CD4-positive, alpha-beta T cell treated with Interleukin-17A for 4 hours (primary cell): Measurements from ENCODE around the gene DIS3L2.
"Not testable (repeated sequence)": the region's sequence is repeated elsewhere in the genome, so short reads cannot be mapped to it uniquely, and the experiment has no call there.

Experiments
- DNase-seq: peaks from one replicate; pipeline ENCODE4 v3.0.0-alpha.2; 2020; ENCODE audit warnings: mixed read lengths

The DIS3L2 gene

GRCh38 chr2:232340171-232340935 is 378.8 kb downstream of the DIS3L2 start:
- DNase-seq: no peak

DNA sequence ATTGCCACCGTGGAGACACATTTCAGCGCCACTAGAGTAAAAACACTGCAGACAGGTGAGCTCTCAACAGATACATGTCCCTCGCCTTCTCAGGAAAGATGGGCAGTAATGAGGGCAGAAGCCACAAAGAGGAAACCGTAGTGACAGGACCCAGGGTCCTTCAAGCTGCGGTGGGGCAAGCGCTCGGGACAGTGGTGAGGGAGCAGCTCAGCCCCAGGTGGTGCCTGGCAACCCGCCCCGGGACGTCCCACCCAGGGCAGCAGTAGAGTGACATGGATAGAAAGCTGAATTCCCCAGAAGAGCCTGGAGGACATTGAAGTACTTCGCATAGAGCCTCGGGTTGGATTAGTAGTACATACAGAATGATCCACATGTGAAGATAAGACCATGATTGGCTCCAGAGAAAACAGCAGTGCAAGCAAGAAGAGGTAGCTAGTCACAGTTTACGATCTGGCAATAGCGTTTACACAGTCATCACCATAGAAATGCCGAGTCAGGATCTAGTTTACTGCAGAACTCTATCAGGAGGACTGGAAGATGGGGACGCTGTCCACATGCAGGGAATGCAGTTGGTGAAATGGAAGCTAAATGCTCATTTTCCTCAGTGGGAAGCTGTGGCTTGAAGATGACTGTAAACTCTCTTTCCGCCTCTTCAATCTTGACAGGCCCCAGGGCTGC is 379.7 kb downstream of the DIS3L2 start:
- DNase-seq: no peak

DNA sequence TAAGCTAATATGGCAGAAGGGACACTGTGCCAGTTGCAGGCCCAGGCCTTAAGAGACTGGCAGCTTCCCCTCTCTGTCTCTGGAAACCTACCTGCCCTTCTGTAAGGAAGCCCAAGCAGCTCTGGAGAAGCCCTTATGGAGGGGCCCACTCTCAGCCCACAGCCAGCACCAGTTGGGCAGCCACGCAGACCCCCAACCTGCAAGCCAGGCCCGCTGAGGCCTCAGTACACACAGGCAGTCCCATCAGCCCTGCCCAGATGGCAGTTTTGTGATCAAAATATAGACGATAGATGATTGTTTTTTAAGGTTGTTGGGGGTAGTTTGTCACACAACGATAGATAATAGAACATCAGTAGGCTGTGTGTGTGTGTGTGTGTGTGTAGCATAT is 380.2 kb downstream of the DIS3L2 start:
- no peak for DNase-seq

- DNase-seq: peak; percentile 1
These were observed 381.4 kb downstream of the DIS3L2 start for GRCh38 chr2:232342635-232343565.

DNA sequence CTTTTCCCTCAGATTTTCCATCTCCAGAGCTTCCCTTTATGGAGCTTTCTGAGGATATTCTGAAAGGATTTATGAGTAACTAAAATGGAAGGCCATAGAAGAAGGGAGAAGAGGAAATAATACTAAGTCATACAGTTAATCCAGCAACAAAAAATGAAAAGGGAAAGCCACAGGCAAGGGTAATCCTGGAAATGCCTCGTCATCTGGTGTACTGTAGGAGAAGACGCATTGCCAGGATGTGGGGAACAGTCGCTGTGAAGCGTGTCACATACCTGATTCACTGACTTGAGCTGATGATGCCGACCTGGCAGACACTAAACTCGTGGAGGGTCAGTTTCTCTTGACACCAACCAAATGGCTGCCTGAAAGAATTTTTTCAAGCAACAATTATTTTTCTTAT is 382.3 kb downstream of the DIS3L2 start:
- no peak for DNase-seq

DNA sequence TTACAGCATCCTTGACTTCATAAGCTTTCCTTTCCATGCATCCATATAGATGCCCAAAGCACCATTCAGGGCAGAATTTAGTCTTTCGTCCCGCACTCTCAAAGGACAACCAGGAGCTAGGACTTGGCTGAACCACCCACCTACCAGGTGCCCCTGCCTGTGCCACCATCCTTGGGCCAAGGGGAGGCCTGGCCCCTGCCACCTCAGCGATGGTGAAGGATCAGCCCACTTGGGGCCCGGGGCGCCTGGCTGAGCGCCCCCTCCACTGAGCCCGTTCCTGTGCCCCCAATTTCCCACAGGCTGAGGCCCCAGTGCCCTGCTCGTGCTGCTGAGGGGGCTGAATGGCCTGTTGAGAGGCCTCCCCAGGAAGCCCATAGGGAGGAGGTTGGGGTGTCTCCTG is 383.7 kb downstream of the DIS3L2 start:
- DNase-seq: no peak

- no peak for DNase-seq
These were observed 385.9 kb downstream of the DIS3L2 start for GRCh38 chr2:232347369-232347768.

- no peak for DNase-seq
These were observed 387.4 kb downstream of the DIS3L2 start for GRCh38 chr2:232348936-232349335.

GRCh38 chr2:232349546-232349945 is 388.0 kb downstream of the DIS3L2 start:
- no peak for DNase-seq

- DNase-seq: no peak
These were observed 388.6 kb downstream of the DIS3L2 start for GRCh38 chr2:232349946-232350635.

DNA sequence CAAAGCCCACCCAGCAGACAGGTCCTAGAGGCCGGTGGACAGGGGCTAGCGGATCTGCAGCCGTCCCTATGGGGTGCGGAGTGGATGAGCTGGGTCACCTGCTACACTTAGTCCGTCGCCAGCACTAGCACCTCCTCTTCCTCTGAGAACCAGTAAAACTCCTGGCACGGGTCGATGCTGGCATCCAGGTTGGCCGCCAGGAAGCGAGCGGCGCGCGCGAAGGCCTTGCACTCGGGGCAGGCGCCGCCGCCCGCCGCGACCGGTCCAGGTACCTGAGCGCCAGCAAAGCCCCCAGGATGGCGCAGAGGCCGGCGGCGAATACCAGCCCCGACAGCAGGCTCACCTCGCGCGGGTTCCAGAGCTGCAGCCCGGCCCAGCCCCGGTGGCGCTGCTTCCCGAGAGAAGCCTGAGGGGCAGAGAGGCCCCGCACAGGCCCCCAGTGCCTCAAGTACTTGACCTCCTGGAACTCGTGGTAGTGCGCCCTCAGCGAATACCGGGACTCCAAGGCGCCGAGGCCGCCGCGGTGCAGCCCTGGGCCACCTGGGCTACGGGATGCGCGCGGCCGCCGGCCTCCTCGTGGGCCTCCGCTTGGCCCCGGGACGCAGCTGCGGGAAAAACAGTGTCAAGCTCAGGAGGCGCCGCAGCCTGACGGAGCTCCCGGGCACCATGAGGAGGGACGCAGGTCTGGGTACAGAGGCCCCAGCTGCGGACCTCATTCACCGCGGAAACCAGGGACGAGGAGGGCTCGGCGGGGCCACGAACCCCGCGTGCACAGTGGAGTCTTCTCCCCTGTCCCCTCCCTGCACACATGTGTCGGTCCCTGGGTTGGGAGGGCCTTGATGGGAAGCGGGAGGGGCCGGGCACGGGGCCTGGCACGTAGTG is 389.5 kb downstream of the DIS3L2 start:
- DNase-seq: peak; percentile 20

DNA sequence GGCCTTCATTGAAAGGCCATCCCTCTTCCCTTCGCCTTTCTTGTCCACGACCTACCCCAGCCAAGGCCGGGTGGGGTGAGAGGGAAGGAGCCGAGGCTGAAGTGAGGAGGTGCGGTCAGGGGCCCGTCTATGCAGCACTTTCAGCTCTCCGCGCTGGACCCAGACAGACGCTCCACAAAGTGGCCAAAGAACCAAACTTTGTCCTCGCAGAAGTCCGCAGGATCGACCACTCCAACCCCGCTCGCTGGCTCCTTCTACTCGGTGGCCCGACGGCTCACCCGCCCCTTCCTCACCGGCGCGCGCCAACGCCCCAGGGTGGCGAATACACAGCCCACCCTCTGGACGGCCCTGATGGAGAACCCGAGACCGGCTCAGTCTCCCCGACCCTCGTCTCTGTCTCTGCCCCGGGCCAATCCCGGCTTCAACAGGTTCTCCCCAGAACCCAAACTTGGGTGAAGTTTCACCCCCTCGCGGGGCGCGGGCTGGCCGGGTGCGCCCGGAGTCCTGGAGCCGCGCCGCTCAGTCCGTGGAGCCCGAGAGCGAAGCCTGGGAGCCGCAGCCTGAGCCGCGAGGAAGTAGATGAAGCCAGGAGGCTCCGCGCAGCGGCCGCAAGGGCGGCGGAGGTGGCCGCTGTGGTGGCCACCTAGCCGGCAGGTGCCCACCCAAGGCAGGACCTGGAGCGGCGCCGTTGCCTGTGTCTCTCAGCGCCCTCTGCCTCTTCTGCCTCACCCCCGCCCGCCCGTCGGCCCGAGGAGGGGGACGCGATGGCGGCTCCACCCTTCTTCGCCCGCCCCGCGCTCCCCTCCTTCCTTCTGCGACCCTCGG is 390.4 kb downstream of the DIS3L2 start:
- DNase-seq: no peak

- DNase-seq: no peak
These were observed 391.1 kb downstream of the DIS3L2 start for GRCh38 chr2:232352511-232353091.

DNA sequence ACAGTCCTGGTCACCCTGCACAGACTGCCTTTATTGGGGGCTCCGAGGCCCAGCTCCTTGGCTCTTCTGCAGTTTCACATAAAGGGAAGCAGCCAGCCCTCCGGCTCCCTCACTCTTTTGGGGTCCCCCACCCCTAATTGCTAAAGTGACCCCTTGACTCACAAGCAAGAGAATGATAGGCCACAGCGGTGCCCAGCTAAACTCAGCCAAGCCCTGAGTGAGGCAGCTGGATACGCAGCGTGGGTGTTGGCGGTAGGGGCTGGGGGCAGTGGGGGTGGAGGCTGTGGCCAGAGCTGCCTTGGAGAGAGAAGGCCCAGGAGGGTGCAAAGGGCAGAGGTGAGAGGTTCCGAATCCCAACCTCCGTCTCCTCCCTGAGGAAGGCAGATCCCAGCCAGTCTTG is 391.6 kb downstream of the DIS3L2 start:
- DNase-seq: no peak

- DNase-seq: no peak
These were observed 392.1 kb downstream of the DIS3L2 start for GRCh38 chr2:232353660-232354059.

DNA sequence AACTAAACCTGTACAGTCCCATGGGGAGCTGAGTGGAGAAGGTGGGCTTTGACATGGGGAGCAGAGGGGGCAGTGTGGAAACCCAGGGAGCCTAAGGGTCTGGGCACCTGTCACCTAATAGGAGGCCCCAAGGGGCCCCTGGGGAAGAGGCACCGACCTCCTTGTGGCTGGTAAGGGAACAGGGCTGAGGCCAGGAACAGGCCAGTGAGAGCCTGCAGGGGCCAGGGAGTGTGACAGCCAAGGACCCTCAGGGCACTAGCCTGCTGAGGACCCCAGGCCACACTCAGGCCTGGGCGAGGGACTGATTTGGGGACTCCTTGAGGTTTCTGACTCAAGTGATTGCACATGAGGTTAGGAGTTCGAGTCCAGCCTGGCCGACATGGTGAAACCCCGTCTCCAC is 392.6 kb downstream of the DIS3L2 start:
- no peak for DNase-seq

DNA sequence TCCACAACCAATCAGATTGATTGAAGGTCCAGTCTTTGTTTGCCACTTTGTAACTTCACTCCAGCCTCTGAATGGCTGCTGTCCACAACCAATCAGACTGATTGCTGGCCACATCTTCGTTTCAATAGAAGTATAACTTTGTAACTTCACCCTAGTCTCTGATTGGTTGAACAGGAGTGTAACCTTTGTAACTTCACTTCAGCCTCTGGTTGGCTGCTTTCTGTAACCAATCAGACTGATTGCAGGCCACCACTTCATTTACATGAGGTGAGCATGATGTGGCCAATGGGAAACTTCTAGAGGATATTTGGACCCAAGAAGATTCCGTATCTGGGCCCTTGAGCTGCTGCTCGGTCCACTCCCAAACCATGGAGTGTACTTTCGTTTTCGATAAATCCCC is 400.1 kb downstream of the DIS3L2 start:
- DNase-seq: no peak

GRCh38 chr2:232362174-232362900 is 400.8 kb downstream of the DIS3L2 start:
- no peak for DNase-seq

- DNase-seq: not testable (repeated sequence)
These were observed 401.7 kb downstream of the DIS3L2 start for GRCh38 chr2:232363064-232363783.
